ENCODE data around the gene SMIM24.

The SMIM24 gene

GRCh38 chr19:3459089-3459881, 21.0 kb downstream of the SMIM24 start:
- DNase-seq (ENCODE audit: low read depth): peak; percentile 87
- in situ Hi-C loops (cut with HindIII; ENCODE audit: low sequenced_read_pairs): no loop called here

GRCh38 chr19:3458229-3459088, 21.9 kb downstream of the SMIM24 start:
- in situ Hi-C loops (cut with HindIII; ENCODE audit: low sequenced_read_pairs): no loop called here
- no peak overlapping the region for H3K4me3 ChIP-seq (ENCODE audit: low read depth, low read length)
- peak; percentile 76 for DNase-seq (ENCODE audit: low read depth)
- TF ChIP-seq, protein P1, sequence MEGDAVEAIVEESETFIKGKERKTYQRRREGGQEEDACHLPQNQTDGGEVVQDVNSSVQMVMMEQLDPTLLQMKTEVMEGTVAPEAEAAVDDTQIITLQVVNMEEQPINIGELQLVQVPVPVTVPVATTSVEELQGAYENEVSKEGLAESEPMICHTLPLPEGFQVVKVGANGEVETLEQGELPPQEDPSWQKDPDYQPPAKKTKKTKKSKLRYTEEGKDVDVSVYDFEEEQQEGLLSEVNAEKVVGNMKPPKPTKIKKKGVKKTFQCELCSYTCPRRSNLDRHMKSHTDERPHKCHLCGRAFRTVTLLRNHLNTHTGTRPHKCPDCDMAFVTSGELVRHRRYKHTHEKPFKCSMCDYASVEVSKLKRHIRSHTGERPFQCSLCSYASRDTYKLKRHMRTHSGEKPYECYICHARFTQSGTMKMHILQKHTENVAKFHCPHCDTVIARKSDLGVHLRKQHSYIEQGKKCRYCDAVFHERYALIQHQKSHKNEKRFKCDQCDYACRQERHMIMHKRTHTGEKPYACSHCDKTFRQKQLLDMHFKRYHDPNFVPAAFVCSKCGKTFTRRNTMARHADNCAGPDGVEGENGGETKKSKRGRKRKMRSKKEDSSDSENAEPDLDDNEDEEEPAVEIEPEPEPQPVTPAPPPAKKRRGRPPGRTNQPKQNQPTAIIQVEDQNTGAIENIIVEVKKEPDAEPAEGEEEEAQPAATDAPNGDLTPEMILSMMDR (IDR thresholded peaks at IDR 0.05; ENCODE audit: low read depth, low read length, missing control alignments): no peak

More at GRCh38 chr19:3459089-3459881, 21.0 kb downstream of the SMIM24 start:
- no peak overlapping the region for H3K4me3 ChIP-seq (ENCODE audit: low read depth, low read length)
- TF ChIP-seq, protein P1 (IDR thresholded peaks at IDR 0.05; ENCODE audit: low read depth, low read length, missing control alignments): no peak

- TF ChIP-seq, protein P1 (IDR thresholded peaks at IDR 0.05; ENCODE audit: low read depth, low read length, missing control alignments): no peak
- H3K4me3 ChIP-seq (ENCODE audit: low read depth, low read length): no peak overlapping the region
- in situ Hi-C loops (cut with HindIII; ENCODE audit: low sequenced_read_pairs): no loop called here
- no peak for DNase-seq (ENCODE audit: low read depth)
Measured at GRCh38 chr19:3457528-3458228, 22.6 kb downstream of the SMIM24 start.

DNA sequence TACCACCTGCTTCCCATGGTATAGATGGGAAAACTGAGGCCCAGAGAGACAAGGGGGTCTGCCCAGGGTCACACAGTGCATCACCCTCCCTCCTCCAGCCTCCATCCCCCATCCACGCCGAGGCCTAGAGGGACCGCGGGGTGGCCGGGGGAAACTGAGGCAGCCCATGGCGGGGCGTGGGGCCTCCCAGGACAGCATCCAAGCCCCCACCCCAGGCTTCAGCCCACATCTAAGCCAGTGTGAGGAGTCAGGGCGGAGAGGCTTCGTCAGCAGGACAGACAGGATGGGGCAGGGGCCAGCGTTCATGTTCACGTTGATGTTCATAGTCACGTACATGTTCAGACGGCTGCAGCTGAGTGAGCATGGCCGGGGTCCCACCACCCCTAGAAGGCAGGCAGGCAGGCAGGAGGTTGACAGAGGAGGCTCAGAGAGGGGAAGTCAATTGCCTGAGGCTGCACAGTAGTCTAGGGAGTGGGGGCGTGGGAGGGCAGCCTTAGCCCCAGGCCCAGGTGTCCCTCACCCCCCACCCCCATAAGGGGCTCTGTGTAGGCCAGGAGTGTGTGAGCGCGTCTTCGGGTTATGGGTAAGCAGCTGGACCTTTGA, 23.3 kb downstream of the SMIM24 start:
- H3K4me3 ChIP-seq (ENCODE audit: low read depth, low read length): no peak overlapping the region
- in situ Hi-C loops (cut with HindIII; ENCODE audit: low sequenced_read_pairs): no loop called here
- DNase-seq (ENCODE audit: low read depth): no peak
- TF ChIP-seq, protein P1 (IDR thresholded peaks at IDR 0.05; ENCODE audit: low read depth, low read length, missing control alignments): no peak

GRCh38 chr19:3455960-3456601, 24.2 kb downstream of the SMIM24 start:
- DNase-seq (ENCODE audit: low read depth): no peak
- in situ Hi-C loops (cut with HindIII; ENCODE audit: low sequenced_read_pairs): no loop called here
- no peak overlapping the region for H3K4me3 ChIP-seq (ENCODE audit: low read depth, low read length)
- TF ChIP-seq, protein P1 (IDR thresholded peaks at IDR 0.05; ENCODE audit: low read depth, low read length, missing control alignments): no peak

All from astrocyte of the cerebellum (primary cell).